H1 (cell line): ENCODE data around the gene CD81. TPM values are rescaled to one million over a fixed set of nuclear protein-coding genes. Genes with fewer than 3 reads are reported as not detected.

ENCODE experiments used
- CTCF ChIA-PET: fragments of 300-600 bp; sonication (Branson Sonifier 250); formaldehyde crosslinking; loops from one replicate; lab custom pipeline; 2021; ENCODE audit not compliant: partially characterized antibody; lab: Charles Lee
- POLR2A ChIA-PET: fragments of 300-600 bp; sonication (Branson Sonifier 250); formaldehyde crosslinking; loops from one replicate; lab custom pipeline; 2021; ENCODE audit warnings: inconsistent platforms; ENCODE audit not compliant: partially characterized antibody; lab: Charles Lee
- DNase-seq, 2 experiments: peaks; one replicate each; pipeline versions ENCODE4 v3.0.0 to v3.0.0-alpha.2; 2010 to 2022; ENCODE audit warnings: low spot score in 2 of 2, low read depth in 1 of 2, mixed read lengths in 1 of 2
- FAIRE-seq: peaks from 2 replicates; lab custom pipeline; 2011; peaks lifted over from hg19 to GRCh38; lab: Jason Lieb, UNC
- H2AFZ ChIP-seq: 2 replicates; pipeline ENCODE4 v1.8.1; 2012; ENCODE audit warnings: low read length, inconsistent platforms
- H2AK5ac ChIP-seq: 2 replicates; pipeline ENCODE4 v1.6.1; 2013; ENCODE audit warnings: low read depth, low read length
- H2BK120ac ChIP-seq: replicated peaks from 2 replicates; pipeline ENCODE3; 2013; ENCODE audit warnings: low read depth, low read length, inconsistent platforms
- H2BK12ac ChIP-seq: 2 replicates; pipeline ENCODE4 v1.6.1; 2013; ENCODE audit warnings: low read depth, low read length
- H2BK15ac ChIP-seq: 2 replicates; pipeline ENCODE4 v1.6.1; 2013; ENCODE audit warnings: low read length
- H2BK20ac ChIP-seq: 2 replicates; pipeline ENCODE4 v1.6.1; 2013; ENCODE audit warnings: low read length
- H2BK5ac ChIP-seq: 2 replicates; pipeline ENCODE4 v1.6.1; 2013; ENCODE audit warnings: low read depth, low read length
- H3K14ac ChIP-seq: 2 replicates; pipeline ENCODE4 v1.6.1; 2013; ENCODE audit warnings: inconsistent platforms; ENCODE audit not compliant: insufficient read length
- H3K18ac ChIP-seq: 2 replicates; pipeline ENCODE4 v1.6.1; 2013; ENCODE audit warnings: low read length; ENCODE audit errors: extremely low read depth
- H3K23ac ChIP-seq: 2 replicates; pipeline ENCODE4 v1.6.1; 2013; ENCODE audit warnings: inconsistent platforms; ENCODE audit not compliant: insufficient read length
- H3K23me2 ChIP-seq: 2 replicates; pipeline ENCODE4 v1.6.1; 2013; ENCODE audit warnings: low read depth, low read length
- H3K27ac ChIP-seq: 2 replicates; pipeline ENCODE4 v1.6.1; 2011; ENCODE audit warnings: low read depth, low read length, inconsistent platforms
- H3K27me3 ChIP-seq, 4 experiments: replicated peaks in 1 of 4; 1 replicate in 1 of 4; 2 replicates in 3 of 4; pipeline versions ENCODE4 v1.6.1 to v1.8.1; 2011 to 2013; ENCODE audit warnings: low read length in 3 of 4, mild to moderate bottlenecking in 3 of 4, inconsistent platforms in 2 of 4, mixed read lengths in 2 of 4, moderate library complexity in 1 of 4; ENCODE audit not compliant: control insufficient read depth in 3 of 4, insufficient read depth in 3 of 4; ENCODE audit errors: extremely low read depth in 1 of 4
- H3K36me3 ChIP-seq, 4 experiments: 2 replicates each; pipeline versions ENCODE4 v1.6.1 to v1.8.1; 2011 to 2013; ENCODE audit warnings: mild to moderate bottlenecking in 4 of 4, low read length in 3 of 4, moderate library complexity in 2 of 4, control low read depth in 1 of 4, inconsistent platforms in 1 of 4; ENCODE audit not compliant: insufficient read depth in 4 of 4, control insufficient read depth in 2 of 4
- H3K4ac ChIP-seq: replicated peaks from 2 replicates; pipeline ENCODE3; 2013; ENCODE audit warnings: low read length, low read depth, mixed read lengths, inconsistent platforms; ENCODE audit not compliant: insufficient read length
- H3K4me1 ChIP-seq, 4 experiments: replicated peaks in 1 of 4; 1 replicate in 1 of 4; 2 replicates in 3 of 4; pipeline versions ENCODE4 v1.6.1 to v1.8.1; 2011 to 2013; ENCODE audit warnings: low read length in 3 of 4, inconsistent platforms in 2 of 4, mixed read lengths in 1 of 4; ENCODE audit not compliant: insufficient read depth in 4 of 4, control insufficient read depth in 3 of 4
- H3K4me2 ChIP-seq, 2 experiments: 2 replicates each; pipeline versions ENCODE4 v1.6.1 to v1.8.1; 2011 to 2013; ENCODE audit warnings: low read depth in 2 of 2, low read length in 2 of 2, control low read depth in 1 of 2, inconsistent platforms in 1 of 2, mild to moderate bottlenecking in 1 of 2; ENCODE audit not compliant: insufficient read depth in 1 of 2
- H3K4me3 ChIP-seq, 4 experiments: fragments of 200-600, 300-600 bp in 1 of 4; sonication (generic), shearing (Covaris generic), sonication (Bioruptor Twin) in 1 of 4; 2 replicates each; pipeline versions ENCODE4 v1.5.1 to v1.8.1; 2011 to 2016; ENCODE audit warnings: low read length in 4 of 4, low read depth in 3 of 4, control low read depth in 2 of 4, inconsistent platforms in 2 of 4, mild to moderate bottlenecking in 2 of 4, mixed read lengths in 1 of 4, moderate library complexity in 1 of 4; ENCODE audit not compliant: insufficient read depth in 2 of 4; ENCODE audit errors: extremely low read depth in 1 of 4
- H3K56ac ChIP-seq: replicated peaks from 2 replicates; pipeline ENCODE3; 2013; ENCODE audit warnings: low read depth, mild to moderate bottlenecking, mixed read lengths, low read length, inconsistent platforms; ENCODE audit not compliant: insufficient read length
- H3K79me1 ChIP-seq: 2 replicates; pipeline ENCODE4 v1.6.1; 2013; ENCODE audit warnings: low read depth, low read length, control low read depth
- H3K79me2 ChIP-seq, 2 experiments: 2 replicates each; pipeline versions ENCODE4 v1.6.1 to v1.8.1; 2012 to 2013; ENCODE audit warnings: low read length in 2 of 2, mild to moderate bottlenecking in 2 of 2, inconsistent platforms in 1 of 2; ENCODE audit not compliant: insufficient read depth in 2 of 2, control insufficient read depth in 1 of 2
- H3K9ac ChIP-seq, 4 experiments: replicated peaks in 1 of 4; 1 replicate in 1 of 4; 2 replicates in 3 of 4; pipeline versions ENCODE4 v1.6.1 to v1.8.1; 2011 to 2013; ENCODE audit warnings: low read depth in 3 of 4, low read length in 3 of 4, control low read depth in 2 of 4, mild to moderate bottlenecking in 2 of 4, moderate library complexity in 2 of 4, inconsistent platforms in 1 of 4; ENCODE audit errors: extremely low read depth in 1 of 4
- H3K9me3 ChIP-seq, 2 experiments: 2 replicates each; pipeline versions ENCODE4 v1.6.1 to v1.8.1; 2012 to 2013; ENCODE audit warnings: mild to moderate bottlenecking in 2 of 2, moderate library complexity in 2 of 2, control low read depth in 1 of 2, inconsistent platforms in 1 of 2, low read depth in 1 of 2, low read length in 1 of 2, mixed read lengths in 1 of 2; ENCODE audit not compliant: insufficient read depth in 2 of 2
- H4K20me1 ChIP-seq, 2 experiments: replicated peaks in 1 of 2; 2 replicates each; pipeline versions ENCODE3 to v1.8.1; 2011 to 2013; ENCODE audit warnings: inconsistent platforms in 2 of 2, low read length in 2 of 2, mild to moderate bottlenecking in 1 of 2; ENCODE audit not compliant: insufficient read depth in 2 of 2, control insufficient read depth in 1 of 2
- H4K5ac ChIP-seq: 2 replicates; pipeline ENCODE4 v1.6.1; 2013; ENCODE audit warnings: low read length, low read depth, mixed read lengths, inconsistent platforms; ENCODE audit not compliant: insufficient read length
- H4K8ac ChIP-seq: 2 replicates; pipeline ENCODE4 v1.8.0; 2013; ENCODE audit warnings: mild to moderate bottlenecking, moderate library complexity, low read length, inconsistent platforms; ENCODE audit not compliant: insufficient read depth; ENCODE audit errors: extremely low read depth
- H4K91ac ChIP-seq: replicated peaks from 2 replicates; pipeline ENCODE3; 2013; ENCODE audit warnings: low read length, mixed read lengths, inconsistent platforms; ENCODE audit not compliant: insufficient read length
- CBX8 ChIP-seq: fragments of 300-800, 300-1000 bp; sonication (generic); IDR thresholded peaks from 2 replicates; pipeline ENCODE4 v1.7.1; 2016; ENCODE audit warnings: low read depth, low read length, borderline replicate concordance
- E2F6 ChIP-seq: IDR thresholded peaks from 2 replicates; pipeline ENCODE4 v1.6.1; 2012; ENCODE audit warnings: inconsistent platforms
- KDM4A ChIP-seq: IDR thresholded peaks from one replicate; pipeline ENCODE4 v1.7.1; 2012; ENCODE audit warnings: low read depth, mild to moderate bottlenecking, moderate library complexity, low read length, inconsistent platforms; ENCODE audit not compliant: severe bottlenecking
- MAX ChIP-seq: IDR thresholded peaks from 2 replicates; pipeline ENCODE4 v1.6.1; 2012; ENCODE audit warnings: inconsistent platforms
- PHF8 ChIP-seq: fragments of 200-600 bp; sonication (generic); conservative IDR thresholded peaks from 2 replicates; pipeline ENCODE4 v1.7.1; 2012; ENCODE audit warnings: low read depth, mild to moderate bottlenecking, inconsistent platforms, low read length, moderate library complexity
- POLR2AphosphoS5 ChIP-seq: IDR thresholded peaks from 2 replicates; pipeline ENCODE4 v1.6.1; 2011; ENCODE audit warnings: low read depth, low read length
- SP2 ChIP-seq: IDR thresholded peaks from 2 replicates; pipeline ENCODE4 v1.6.1; 2012; ENCODE audit warnings: mild to moderate bottlenecking, low read length, inconsistent platforms
- TBP ChIP-seq: IDR thresholded peaks from 2 replicates; pipeline ENCODE4 v1.6.1; 2011; ENCODE audit warnings: low read depth, low read length, improper control_type of control experiment
- TEAD4 ChIP-seq: IDR thresholded peaks from 2 replicates; pipeline ENCODE4 v1.6.1; 2012; ENCODE audit warnings: low read depth, low read length, inconsistent platforms, mixed read lengths
- WGBS, 2 experiments: shearing (Covaris generic) in 1 of 2; methylation state at CpG; one replicate each; pipeline versions ENCODE4 v1.1.6 to v1.1.7; 2013 to 2015; ENCODE audit warnings: low lambda C conversion rate in 2 of 2, mixed read lengths in 2 of 2, inconsistent platforms in 1 of 2, low coverage in 1 of 2, missing lambda C conversion rate in 1 of 2; ENCODE audit not compliant: insufficient replicate concordance in 2 of 2, insufficient coverage in 1 of 2, insufficient read length in 1 of 2; ENCODE audit errors: extremely low coverage in 1 of 2, missing lambda C conversion rate in 1 of 2; 5-methylcytosine and 5-hydroxymethylcytosine counted together
- polyA plus RNA-seq, 7 experiments: library from polyadenylated mRNA; depleted of rRNA in 3 of 7; stranded (reverse) in 5 of 7; unstranded in 2 of 7; fragments of >200 nt in 5 of 7; fragments of 200-250 nt in 2 of 7; gene quantifications; 1 replicate in 5 of 7; 2 replicates in 1 of 7; 4 replicates in 1 of 7; pipeline versions ENCODE4 v1.2.1 to v1.2.3, GENCODE V29; 2011 to 2013; ENCODE audit warnings: missing spikeins in 2 of 7, mixed read lengths in 2 of 7
- total RNA-seq: library from RNA; stranded (reverse); fragmentation: NEBNext Ultra II Directional; extraction: Animal tissue kit (Norgen Biotek cat#: 25700); gene quantifications from 2 replicates; pipeline ENCODE4 v1.2.1, GENCODE V29; 2021

The CD81 gene
- total and polyA plus RNA-seq, 2 of the 8 experiments (the other 6 are each of a cell fraction or from before 2014, with no cell fraction given) = 238 to 309 TPM

DNA sequence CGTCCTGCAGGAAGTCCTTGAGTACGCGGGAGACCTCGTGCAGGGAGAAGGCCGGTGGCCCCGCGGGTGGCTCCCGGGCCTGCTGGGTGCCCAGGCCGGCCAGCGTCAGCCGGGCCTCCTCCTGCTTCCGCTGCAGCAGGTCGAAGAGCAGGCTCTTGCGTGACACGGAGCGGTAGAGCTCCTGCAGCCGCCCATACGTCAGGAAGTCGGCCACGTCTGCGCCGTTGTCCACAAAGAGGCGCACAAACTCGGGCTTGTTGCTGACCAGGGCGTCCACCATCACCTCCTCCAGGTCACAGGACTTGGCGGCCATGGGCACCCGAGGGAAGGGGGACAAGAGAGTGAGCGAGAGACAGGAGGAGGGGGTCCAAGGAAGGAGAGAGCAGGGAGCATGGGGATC is 38.1 kb downstream of the CD81 start:
- 93% methylated on average over 19 of the region's 28 CpGs; no CpG with 5 or more reads in 1 of the 2 experiments for WGBS, 2 experiments
- no peaks in the 10 kb centered on the region for H3K9me3 ChIP-seq
- ChIA-PET POLR2A (interaction anchor here (0.8 to 1.7 kb wide), 2 partner anchors 10 to 12 kb away, joined by 3 to 4 read pairs; no protein-coding TSS in a partner anchor), CTCF (interaction anchor here (0.6 to 9.2 kb wide), 11 partner anchors 11 to 229 kb away, joined by 3 to 196 read pairs (median 4); partner anchors contain the start of gene TSSC4)
- H2BK20ac ChIP-seq = no peak overlapping the region
- H3K27ac ChIP-seq = no peak overlapping the region
- H2AK5ac ChIP-seq = no peak overlapping the region
- no peak overlapping the region for H3K56ac ChIP-seq
- no peaks in the 10 kb centered on the region for H3K36me3 ChIP-seq
- H4K8ac ChIP-seq = no peak overlapping the region
- H3K23ac ChIP-seq = no peak overlapping the region
- H3K9ac ChIP-seq = no peak overlapping the region
- H3K18ac ChIP-seq = no peak overlapping the region
- no peaks in the 10 kb centered on the region for H3K79me2 ChIP-seq
- no peak overlapping the region for H3K4me2 ChIP-seq
- no peaks in the 10 kb centered on the region; a peak in 2 of 7 replicates for H3K27me3 ChIP-seq
- TF ChIP-seq PHF8 (no peak), CBX8 (no peak), POLR2AphosphoS5 (no peak), TEAD4 (no peak), TBP (no peak), MAX (no peak), KDM4A (no peak), SP2 (no peak), E2F6 (no peak)
- no peak overlapping the region for H2BK120ac ChIP-seq
- no peak overlapping the region for H3K4ac ChIP-seq
- H3K4me3 ChIP-seq = no peak overlapping the region
- no peak overlapping the region for H2BK5ac ChIP-seq
- no peak overlapping the region for H3K14ac ChIP-seq
- no peak overlapping the region for H4K5ac ChIP-seq
- DNase-seq (no peak), FAIRE-seq (no peak)
- no peak overlapping the region; the same call in 1 of the 2 replicates for H2BK12ac ChIP-seq
- H3K79me1 ChIP-seq = no peaks in the 10 kb centered on the region
- no peak overlapping the region for H2AFZ ChIP-seq
- peaks cover 0 to 3% (median under 1%) of the 10 kb centered on the region in 4 experiments; a peak in 2 of 7 replicates for H3K4me1 ChIP-seq
- no peak overlapping the region for H4K91ac ChIP-seq
- no peaks in the 10 kb centered on the region for H3K23me2 ChIP-seq
- no peak overlapping the region for H2BK15ac ChIP-seq
- no peaks in the 10 kb centered on the region for H4K20me1 ChIP-seq
